ENCODE results near the gene UBFD1.
A peak's percentile ranks its signal among the peaks of the same experiment; 100 is the strongest.
"Not testable (repeated sequence)": the region's sequence is repeated elsewhere in the genome, so short reads cannot be mapped to it uniquely, and the experiment has no call there.

The UBFD1 gene

DNA sequence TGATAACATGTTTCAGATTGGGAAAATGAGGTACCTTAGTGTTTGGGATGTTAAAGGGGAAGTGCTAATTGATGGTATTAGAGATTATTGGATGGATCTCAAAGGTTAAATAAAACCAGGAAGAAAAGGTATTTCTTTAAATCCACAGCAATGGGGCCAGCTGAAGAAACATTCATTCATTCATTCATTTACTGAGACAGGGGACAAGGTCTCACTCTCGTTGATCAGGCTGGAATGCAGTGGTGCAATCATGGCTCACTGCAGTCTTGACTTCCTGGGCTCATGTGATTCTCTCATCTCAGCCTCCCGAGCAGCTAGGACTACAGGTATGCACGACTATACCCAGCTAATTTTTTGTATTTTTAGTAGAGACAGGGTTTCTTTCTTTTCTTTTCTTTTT lies 20.1 kb upstream of the UBFD1 start:
- TF ChIP-seq POLR2A (IDR thresholded peaks at IDR 0.05; ENCODE audit: low read length) (no peak), GATA1 (IDR thresholded peaks at IDR 0.05; ENCODE audit: low read depth, low read length) (no peak)
- DNase-seq, result no peak

DNA sequence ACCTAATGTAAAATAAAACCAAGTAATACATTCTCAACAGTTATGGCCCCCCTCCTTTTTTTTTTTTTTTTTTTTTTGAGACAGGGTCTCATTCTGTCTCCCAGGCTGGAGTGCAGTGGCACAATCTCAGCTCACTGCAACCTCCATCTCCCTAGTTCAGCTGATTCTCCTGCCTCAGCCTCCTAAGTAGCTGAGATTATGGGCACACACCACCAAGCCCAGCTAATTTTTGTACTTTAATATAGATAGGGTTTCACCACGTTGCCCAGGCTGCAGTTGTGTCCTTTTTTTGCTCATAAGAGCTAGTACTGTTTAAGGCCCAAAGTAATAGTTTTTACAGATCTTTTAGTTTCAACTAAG lies 18.6 kb upstream of the UBFD1 start:
- DNase-seq, result peak in 1 of 2 experiments; percentile 42
- no peak for TF ChIP-seq GATA1 (IDR thresholded peaks at IDR 0.05; ENCODE audit: low read depth, low read length)
- no peak for TF ChIP-seq POLR2A (IDR thresholded peaks at IDR 0.05; ENCODE audit: low read length)

DNA sequence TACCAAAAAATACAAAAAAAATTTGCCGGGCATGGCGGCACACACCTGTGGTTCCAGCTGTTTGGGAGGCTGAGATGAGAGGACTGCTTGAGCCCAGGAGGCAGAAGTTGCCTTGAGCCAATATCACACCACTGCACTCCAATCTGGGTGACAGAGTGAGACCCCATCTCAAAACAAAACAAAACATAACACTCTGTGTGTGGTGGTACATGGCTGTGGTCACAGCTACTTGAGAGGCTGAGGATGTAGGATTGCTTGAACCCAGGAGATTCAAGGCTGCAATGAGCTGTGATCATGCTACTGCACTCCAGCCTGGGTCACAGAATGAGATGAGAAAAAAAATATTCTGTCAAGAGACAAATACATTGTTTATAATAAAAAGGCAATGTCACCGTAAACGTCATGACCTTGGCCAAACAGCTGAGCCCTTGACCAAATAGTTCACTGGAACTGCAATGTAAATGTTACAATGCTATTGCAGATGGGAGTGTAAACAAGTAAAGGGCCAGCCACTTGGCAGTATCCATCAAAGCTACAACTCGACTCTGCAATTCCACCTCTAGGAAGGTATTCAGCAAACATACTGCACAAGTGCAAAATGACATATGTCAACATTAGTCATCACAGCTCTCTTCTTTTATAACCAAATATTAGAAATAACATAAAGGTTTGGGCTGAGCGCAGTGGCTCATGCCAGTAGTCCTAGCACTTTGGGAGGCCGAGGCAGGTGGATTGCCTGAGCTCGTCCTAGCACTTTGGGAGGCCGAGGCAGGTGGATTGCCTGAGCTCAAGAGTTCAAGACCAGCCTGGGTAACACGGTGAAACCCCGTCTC lies 17.3 kb upstream of the UBFD1 start:
- no peak for DNase-seq
- TF ChIP-seq GATA1 (IDR thresholded peaks at IDR 0.05; ENCODE audit: low read depth, low read length) (no peak), POLR2A (IDR thresholded peaks at IDR 0.05; ENCODE audit: low read length) (no peak)

DNA sequence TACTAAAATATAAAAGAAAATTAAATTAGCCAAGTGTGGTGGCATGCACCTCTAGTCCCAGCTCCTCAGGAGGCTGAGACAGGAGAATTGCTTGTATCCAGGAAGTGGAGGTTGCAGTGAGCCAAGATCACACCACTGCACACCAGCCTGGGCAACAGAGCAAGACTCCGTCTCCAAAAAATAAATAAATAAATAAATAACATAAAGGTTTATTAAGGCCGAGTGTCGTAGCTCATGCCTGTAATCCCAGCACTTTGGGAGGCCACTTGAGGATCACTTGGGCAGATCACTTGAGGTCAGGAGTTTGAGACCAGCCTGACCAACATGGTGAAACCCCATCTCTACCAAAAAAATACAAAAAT lies 16.7 kb upstream of the UBFD1 start:
- DNase-seq, result not testable (repeated sequence)

DNA sequence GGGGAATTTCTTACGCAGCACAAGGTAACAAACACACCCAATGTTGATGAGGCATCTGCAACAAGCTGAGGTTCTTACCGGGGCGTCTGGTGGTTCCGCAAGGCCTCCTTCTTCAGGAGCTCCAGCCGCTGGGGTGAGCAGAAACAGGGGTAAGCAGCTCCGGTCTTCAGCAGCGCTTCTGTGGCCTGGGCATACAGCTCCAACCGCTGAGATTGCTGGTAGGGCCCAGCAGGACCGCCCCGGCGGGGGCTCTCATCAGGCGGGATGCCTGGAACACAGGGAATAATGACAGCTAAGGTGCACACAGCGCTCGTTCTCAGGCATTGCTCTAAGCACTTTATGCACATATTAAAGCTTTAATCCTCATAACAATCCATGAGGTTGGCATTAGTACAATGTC lies 13.1 kb upstream of the UBFD1 start:
- DNase-seq, result no peak
- no peak for TF ChIP-seq POLR2A (IDR thresholded peaks at IDR 0.05; ENCODE audit: low read length)

DNA sequence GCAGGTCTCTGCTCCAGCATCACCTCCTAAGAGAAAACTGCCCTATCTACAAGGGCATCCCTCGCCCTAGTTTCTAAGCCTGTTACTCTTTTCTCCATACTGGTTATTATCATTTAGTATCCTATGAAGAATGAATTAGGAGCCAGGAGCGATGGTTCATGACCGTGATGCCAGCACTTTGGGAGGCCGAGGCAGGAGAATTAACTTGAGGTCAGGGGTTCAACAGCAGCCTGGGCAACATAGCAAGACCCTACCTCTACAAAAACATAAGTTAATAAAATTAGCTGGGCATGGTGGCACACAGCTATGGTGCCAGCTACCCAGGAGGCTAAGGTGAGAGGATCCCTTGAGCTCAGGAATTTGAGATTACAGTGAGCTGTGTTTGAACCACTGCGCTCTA lies 7.6 kb upstream of the UBFD1 start:
- no peak for DNase-seq
- TF ChIP-seq POLR2A (IDR thresholded peaks at IDR 0.05; ENCODE audit: low read length) (no peak), GATA1 (IDR thresholded peaks at IDR 0.05; ENCODE audit: low read depth, low read length) (no peak)

DNA sequence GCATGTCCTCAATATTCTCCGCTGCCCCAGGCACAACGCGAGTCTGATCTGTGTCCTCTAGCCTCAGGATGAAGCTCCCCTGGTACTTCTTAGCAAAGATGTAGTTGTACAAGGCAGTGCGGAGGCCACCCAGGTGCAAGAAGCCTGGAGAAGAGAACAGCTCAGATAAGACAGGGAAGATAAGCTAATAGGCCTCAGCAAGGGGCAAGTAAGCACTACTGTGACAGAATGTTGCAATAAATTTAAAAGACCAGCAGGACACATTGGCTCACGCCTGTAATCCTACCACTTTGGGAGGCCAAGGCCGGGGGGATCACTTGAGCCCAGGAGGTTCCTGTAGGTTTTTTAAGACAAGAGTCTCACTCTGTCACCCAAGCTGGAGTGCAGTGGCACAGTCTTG lies 5.4 kb upstream of the UBFD1 start:
- DNase-seq, result no peak

DNA sequence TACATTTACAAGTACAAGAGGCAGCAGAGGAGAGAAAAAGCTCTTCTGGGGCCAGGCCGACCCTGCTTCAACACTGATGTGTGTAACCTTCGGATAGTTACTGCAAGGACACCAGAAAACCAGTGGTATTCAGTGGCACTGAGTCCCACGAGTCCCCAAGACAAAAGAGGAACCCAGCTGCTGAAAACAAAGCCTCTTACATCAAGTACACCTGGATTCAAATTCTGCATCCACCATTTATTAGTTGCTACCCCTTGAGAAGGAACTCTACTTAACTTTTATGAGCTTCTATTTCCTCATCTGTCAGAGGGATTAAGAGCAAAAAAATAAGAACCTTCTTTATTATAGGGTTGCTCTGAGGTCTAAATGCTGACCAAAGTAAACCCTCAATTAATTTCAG lies 3.0 kb upstream of the UBFD1 start:
- TF ChIP-seq GATA1 (IDR thresholded peaks at IDR 0.05; ENCODE audit: low read depth, low read length) (no peak), POLR2A (IDR thresholded peaks at IDR 0.05; ENCODE audit: low read length) (no peak)
- DNase-seq, result no peak

More for the DNA sequence above, 5.4 kb upstream of the UBFD1 start:
- TF ChIP-seq POLR2A (IDR thresholded peaks at IDR 0.05; ENCODE audit: low read length) (no peak), GATA1 (IDR thresholded peaks at IDR 0.05; ENCODE audit: low read depth, low read length) (no peak)

DNA sequence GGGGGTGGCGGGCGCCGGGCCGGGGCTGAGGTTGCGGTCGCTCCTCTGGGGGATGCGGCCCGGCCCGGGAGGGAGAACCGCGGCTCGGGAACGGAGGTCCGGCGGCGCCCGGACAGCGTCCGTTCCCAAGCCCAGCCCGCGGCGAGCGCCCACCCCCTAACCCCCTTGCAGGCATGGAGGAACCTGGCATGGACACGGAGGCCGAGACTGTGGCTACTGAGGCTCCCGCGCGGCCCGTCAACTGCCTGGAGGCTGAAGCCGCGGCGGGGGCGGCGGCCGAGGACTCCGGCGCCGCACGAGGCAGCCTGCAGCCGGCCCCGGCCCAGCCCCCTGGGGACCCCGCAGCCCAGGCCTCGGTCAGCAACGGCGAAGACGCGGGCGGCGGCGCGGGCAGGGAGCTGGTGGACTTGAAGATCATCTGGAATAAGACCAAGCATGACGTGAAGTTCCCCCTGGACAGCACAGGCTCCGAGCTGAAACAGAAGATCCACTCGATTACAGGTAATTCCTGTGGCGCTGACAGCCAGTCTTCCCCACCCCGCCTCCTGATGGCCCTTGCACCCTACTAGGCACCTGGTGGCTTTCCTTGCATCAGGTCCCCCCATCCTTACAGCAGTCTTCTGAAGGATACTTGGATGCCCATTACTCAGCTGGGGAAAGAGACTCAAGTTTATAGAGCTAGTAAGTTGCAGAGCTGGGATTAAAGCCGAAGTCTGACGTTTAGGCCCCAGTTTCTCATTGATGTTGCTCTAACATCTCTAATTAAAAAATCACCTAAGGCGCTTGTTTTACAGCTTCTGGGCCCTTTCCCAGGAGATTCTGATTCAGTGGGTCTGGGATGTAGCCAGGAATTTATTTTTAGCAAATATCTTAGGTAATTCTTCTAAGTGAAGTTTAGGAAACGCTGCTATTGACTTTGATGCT lies 514 bp downstream of the UBFD1 start:
- TF ChIP-seq POLR2A (IDR thresholded peaks at IDR 0.05; ENCODE audit: low read length) (no peak), GATA1 (IDR thresholded peaks at IDR 0.05; ENCODE audit: low read depth, low read length) (no peak)
- DNase-seq, result peak; percentile 67 to 75

DNA sequence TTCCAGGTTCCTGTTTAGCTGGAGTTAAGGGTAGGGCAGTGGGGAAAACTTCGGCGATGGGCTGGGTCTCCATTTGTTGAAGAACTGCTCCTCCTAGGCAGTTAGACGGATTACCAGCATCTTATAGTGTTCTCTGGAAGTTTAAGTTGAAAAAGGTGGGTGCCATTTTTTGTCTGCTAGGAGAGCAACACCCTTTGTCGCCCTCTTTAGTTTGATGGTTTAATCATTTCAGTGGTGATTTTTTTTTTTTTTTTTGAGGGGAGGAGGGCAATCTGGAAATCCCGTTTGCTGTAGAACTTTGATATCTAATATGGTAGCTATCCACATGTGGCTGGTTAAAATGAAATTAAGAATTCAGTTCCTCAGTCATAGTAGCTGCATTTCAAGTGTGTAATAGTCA lies 4.1 kb downstream of the UBFD1 start:
- DNase-seq, result no peak
- TF ChIP-seq POLR2A (IDR thresholded peaks at IDR 0.05; ENCODE audit: low read length) (no peak), GATA1 (IDR thresholded peaks at IDR 0.05; ENCODE audit: low read depth, low read length) (no peak)

DNA sequence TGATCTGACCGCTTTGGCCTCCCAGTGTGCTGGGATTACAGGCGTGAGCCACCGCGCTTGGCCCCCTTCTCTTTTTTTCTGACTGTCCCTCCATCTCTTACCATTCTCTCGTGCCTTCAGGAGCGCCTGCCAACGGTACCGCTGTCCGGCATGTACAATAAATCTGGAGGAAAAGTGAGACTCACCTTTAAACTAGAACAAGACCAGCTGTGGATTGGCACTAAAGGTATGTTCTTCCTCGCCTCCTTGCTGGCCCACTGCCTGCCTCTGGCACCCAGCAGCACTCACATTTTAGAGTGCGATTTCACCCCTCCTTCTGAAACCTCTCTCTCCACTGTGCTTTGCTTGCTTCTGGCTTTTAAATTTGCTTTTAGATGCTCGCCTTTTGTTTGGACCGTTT lies 5.0 kb downstream of the UBFD1 start:
- DNase-seq, result no peak

DNA sequence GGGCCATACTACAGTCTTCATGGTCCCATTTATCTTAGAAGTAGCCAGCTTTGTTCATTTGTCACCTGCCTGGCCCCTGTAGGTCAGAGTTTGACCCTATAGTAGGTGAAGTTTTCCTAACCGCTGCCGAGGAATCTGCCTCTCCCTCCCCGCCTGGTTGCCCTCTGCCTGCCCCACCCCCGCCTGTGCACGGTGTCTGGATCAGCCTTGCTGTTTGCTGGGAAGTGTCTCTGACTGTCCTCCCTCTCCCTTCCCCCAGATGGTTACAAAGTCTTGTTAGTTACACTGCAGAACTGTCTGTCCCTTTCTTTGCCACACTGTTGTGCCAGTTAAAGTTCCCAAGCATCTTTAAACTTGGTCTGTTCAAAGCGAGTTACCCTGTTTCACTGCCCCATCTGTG lies 5.7 kb downstream of the UBFD1 start:
- no peak for DNase-seq
- TF ChIP-seq POLR2A (IDR thresholded peaks at IDR 0.05; ENCODE audit: low read length), result no peak
- no peak for TF ChIP-seq GATA1 (IDR thresholded peaks at IDR 0.05; ENCODE audit: low read depth, low read length)

More for the DNA sequence above, 5.0 kb downstream of the UBFD1 start:
- no peak for TF ChIP-seq GATA1 (IDR thresholded peaks at IDR 0.05; ENCODE audit: low read depth, low read length)
- TF ChIP-seq POLR2A (IDR thresholded peaks at IDR 0.05; ENCODE audit: low read length), result no peak

DNA sequence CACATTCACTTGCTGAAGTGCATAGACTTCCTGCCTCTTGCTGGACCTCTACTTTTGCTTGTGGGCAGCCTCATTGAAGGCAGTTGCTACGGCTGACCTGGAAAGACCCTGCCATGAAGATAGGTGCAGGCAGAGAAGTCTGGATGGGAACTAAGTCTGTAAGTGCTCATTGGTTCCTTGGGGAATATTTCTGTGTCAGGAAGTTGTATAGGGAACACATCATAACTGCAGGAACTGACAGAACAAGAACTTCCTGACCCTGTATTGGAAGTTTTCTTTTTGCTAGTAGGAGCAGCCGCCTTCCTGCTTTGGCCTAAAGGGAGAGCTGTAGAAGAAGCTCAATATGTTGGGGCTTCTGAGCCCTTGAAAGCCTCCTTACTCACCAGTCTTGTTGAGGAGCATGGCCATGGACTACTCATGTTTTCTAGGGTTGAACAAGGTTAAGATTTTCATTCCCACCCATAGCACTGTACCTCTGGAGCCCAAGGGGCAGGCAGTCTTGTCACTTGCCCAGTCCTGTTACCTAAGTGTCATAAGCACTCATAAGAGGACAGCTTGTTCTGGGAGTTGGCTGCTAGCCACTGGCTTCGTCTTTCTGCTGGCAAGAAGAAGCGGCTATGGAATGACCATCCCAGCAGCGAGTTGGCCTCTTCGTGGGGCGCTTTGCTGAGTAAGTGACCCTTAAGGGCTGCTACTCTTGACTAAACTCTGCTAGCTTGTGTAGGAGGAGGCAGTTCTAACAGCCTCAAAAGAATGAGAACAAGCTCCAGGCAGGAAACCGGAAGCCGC lies 7.2 kb downstream of the UBFD1 start:
- DNase-seq, result no peak
- TF ChIP-seq POLR2A (IDR thresholded peaks at IDR 0.05; ENCODE audit: low read length), result no peak
- no peak for TF ChIP-seq GATA1 (IDR thresholded peaks at IDR 0.05; ENCODE audit: low read depth, low read length)

DNA sequence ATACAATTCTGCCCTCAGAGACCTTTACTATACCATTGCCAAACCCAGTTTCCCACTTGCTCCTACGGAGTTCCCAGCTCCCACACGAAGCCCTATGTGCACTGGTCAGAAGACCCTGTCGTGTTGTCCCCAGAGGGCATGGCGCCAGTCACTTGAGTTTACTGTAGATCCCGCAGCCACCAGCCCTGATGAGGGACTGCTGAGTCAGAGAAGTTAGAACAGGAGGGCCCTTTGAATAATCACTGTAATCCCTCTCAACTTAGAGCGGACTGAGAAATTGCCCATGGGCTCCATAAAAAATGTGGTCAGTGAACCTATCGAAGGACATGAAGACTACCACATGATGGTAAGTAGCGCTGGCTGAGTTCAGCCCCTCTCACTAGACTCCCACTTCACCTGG lies 9.2 kb downstream of the UBFD1 start:
- no peak for TF ChIP-seq POLR2A (IDR thresholded peaks at IDR 0.05; ENCODE audit: low read length)
- TF ChIP-seq GATA1 (IDR thresholded peaks at IDR 0.05; ENCODE audit: low read depth, low read length), result no peak

More for the DNA sequence above, 9.2 kb downstream of the UBFD1 start:
- DNase-seq, result no peak
